NOMO-1 treated with dmso at 0.1 percent for 144 hours (cell line): ENCODE measurements around the gene CMIP.

Experiments used
- DNase-seq: peaks from one replicate; lab custom pipeline; 2025; ENCODE audit not compliant: unreplicated experiment; lab: John Stamatoyannopoulos, UW

CMIP gene

GRCh38 chr16:81758376-81758775 lies 313.8 kb downstream of the CMIP start:
- no peak for DNase-seq
